ENCODE data around the gene CEBPA. TPM values are rescaled to one million over a fixed set of nuclear protein-coding genes. Genes with fewer than 3 reads are reported as not detected.

The CEBPA gene
- total RNA-seq, 4 donors from 2014 or later, result 36.3 to 160 (median 89.2) TPM

GRCh38 chr19:33347300-33347699 lies 45.0 kb upstream of the CEBPA start:
- Histone ChIP-seq H3K27me3 (no peaks in the 10 kb centered on the region), H3K4me1 (no peaks in the 10 kb centered on the region), H3K4me3 (no peak overlapping the region), H3K36me3 (no peaks in the 10 kb centered on the region), H3K9me3 (no peaks in the 10 kb centered on the region), H3K27ac (no peak overlapping the region)
- DNase-seq, result no peak
- TF ChIP-seq POLR2A (IDR thresholded peaks at IDR 0.05), result no peak
- TF ChIP-seq CTCF (IDR thresholded peaks at IDR 0.05), result no peak

GRCh38 chr19:33346665-33347064 lies 44.3 kb upstream of the CEBPA start:
- Histone ChIP-seq H3K27ac (no peak overlapping the region), H3K27me3 (no peaks in the 10 kb centered on the region), H3K4me3 (no peak overlapping the region)

GRCh38 chr19:33345163-33345562 lies 42.8 kb upstream of the CEBPA start:
- H3K4me1 ChIP-seq, result no peaks in the 10 kb centered on the region
- no peak for DNase-seq
- H3K9me3 ChIP-seq, result no peaks in the 10 kb centered on the region
- no peaks in the 10 kb centered on the region for H3K27me3 ChIP-seq
- TF ChIP-seq POLR2A (IDR thresholded peaks at IDR 0.05), result no peak
- TF ChIP-seq CTCF (IDR thresholded peaks at IDR 0.05), result no peak
- no peak overlapping the region for H3K27ac ChIP-seq
- no peaks in the 10 kb centered on the region for H3K36me3 ChIP-seq
- H3K4me3 ChIP-seq, result no peak overlapping the region

More at GRCh38 chr19:33346665-33347064, 44.3 kb upstream of the CEBPA start:
- TF ChIP-seq POLR2A (IDR thresholded peaks at IDR 0.05) (no peak), CTCF (IDR thresholded peaks at IDR 0.05) (no peak)
- H3K9me3 ChIP-seq, result no peaks in the 10 kb centered on the region
- H3K36me3 ChIP-seq, result no peaks in the 10 kb centered on the region
- no peak for DNase-seq
- H3K4me1 ChIP-seq, result no peaks in the 10 kb centered on the region

GRCh38 chr19:33344573-33344925 lies 42.2 kb upstream of the CEBPA start:
- Histone ChIP-seq H3K4me1 (no peaks in the 10 kb centered on the region), H3K27ac (no peak overlapping the region), H3K4me3 (no peak overlapping the region), H3K27me3 (no peaks in the 10 kb centered on the region), H3K36me3 (no peaks in the 10 kb centered on the region), H3K9me3 (no peaks in the 10 kb centered on the region)
- TF ChIP-seq POLR2A (IDR thresholded peaks at IDR 0.05) (no peak), CTCF (IDR thresholded peaks at IDR 0.05) (no peak)
- DNase-seq, result no peak

GRCh38 chr19:33343859-33344572 lies 41.7 kb upstream of the CEBPA start:
- H3K4me1 ChIP-seq, result no peaks in the 10 kb centered on the region
- no peaks in the 10 kb centered on the region for H3K27me3 ChIP-seq
- H3K27ac ChIP-seq, result no peak overlapping the region
- TF ChIP-seq CTCF (IDR thresholded peaks at IDR 0.05) (no peak), POLR2A (IDR thresholded peaks at IDR 0.05) (no peak)
- H3K9me3 ChIP-seq, result no peaks in the 10 kb centered on the region
- no peak for DNase-seq
- H3K4me3 ChIP-seq, result no peak overlapping the region
- no peaks in the 10 kb centered on the region for H3K36me3 ChIP-seq

- no peak overlapping the region for H3K27ac ChIP-seq
- no peak for DNase-seq
- no peak overlapping the region for H3K4me3 ChIP-seq
- H3K27me3 ChIP-seq, result no peaks in the 10 kb centered on the region
- no peaks in the 10 kb centered on the region for H3K36me3 ChIP-seq
- TF ChIP-seq CTCF (IDR thresholded peaks at IDR 0.05), result no peak
- no peak for TF ChIP-seq POLR2A (IDR thresholded peaks at IDR 0.05)
- no peaks in the 10 kb centered on the region for H3K4me1 ChIP-seq
- no peaks in the 10 kb centered on the region for H3K9me3 ChIP-seq
These were observed 41.0 kb upstream of the CEBPA start for GRCh38 chr19:33343301-33343700.
